Measurements from ENCODE around the gene DACH1.

GRCh38 chr13:71865874-71866334 is 1.1 kb downstream of the DACH1 start:
- TF ChIP-seq POLR2AphosphoS5 (IDR thresholded peaks at IDR 0.05; ENCODE audit: low read depth, low read length) (no peak), SP1 (IDR thresholded peaks at IDR 0.05; ENCODE audit: low read depth) (no peak)
- TF ChIP-seq, protein P1, sequence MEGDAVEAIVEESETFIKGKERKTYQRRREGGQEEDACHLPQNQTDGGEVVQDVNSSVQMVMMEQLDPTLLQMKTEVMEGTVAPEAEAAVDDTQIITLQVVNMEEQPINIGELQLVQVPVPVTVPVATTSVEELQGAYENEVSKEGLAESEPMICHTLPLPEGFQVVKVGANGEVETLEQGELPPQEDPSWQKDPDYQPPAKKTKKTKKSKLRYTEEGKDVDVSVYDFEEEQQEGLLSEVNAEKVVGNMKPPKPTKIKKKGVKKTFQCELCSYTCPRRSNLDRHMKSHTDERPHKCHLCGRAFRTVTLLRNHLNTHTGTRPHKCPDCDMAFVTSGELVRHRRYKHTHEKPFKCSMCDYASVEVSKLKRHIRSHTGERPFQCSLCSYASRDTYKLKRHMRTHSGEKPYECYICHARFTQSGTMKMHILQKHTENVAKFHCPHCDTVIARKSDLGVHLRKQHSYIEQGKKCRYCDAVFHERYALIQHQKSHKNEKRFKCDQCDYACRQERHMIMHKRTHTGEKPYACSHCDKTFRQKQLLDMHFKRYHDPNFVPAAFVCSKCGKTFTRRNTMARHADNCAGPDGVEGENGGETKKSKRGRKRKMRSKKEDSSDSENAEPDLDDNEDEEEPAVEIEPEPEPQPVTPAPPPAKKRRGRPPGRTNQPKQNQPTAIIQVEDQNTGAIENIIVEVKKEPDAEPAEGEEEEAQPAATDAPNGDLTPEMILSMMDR (IDR thresholded peaks at IDR 0.05 in 2 of 3, conservative IDR thresholded peaks at IDR 0.05 in 1 of 3; ENCODE audit: borderline replicate concordance in 1 of 3, insufficient read depth in 1 of 3, low read depth in 2 of 3, low read length in 2 of 3): no peak

All from HCT116 (cell line).